IPS DF 4.7 (cell line): Measurements from ENCODE around the gene BCL2L11.

Experiments
- DNase-seq: peaks from one replicate; pipeline ENCODE4 v3.0.0-alpha.2; 2013; ENCODE audit warnings: low spot score; ENCODE audit errors: extremely low read depth

The BCL2L11 gene

GRCh38 chr2:111190816-111191540 lies 70.3 kb downstream of the BCL2L11 start:
- no peak for DNase-seq

DNA sequence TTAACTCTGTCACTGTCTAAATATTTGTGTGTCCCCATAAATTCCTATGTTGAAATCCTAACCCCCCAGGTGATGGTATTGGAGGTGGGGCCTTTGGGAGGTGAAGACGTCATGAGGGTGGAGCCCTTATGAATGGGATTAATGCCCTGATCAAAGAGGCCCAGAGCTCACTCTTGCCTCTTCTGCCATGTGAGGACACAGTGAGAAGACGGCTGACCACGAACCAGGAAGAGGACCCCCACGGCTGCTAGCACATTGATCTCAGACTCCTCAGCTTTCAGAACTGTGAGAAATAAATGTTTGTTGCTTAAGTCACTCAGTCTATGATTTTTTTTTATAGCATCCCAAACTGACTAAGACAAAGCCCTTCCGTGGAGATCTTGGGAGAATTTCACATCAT lies 71.2 kb downstream of the BCL2L11 start:
- DNase-seq: no peak

- no peak for DNase-seq
Observed at GRCh38 chr2:111192776-111193368, 72.2 kb downstream of the BCL2L11 start.

GRCh38 chr2:111194835-111195621 lies 74.3 kb downstream of the BCL2L11 start:
- DNase-seq: no peak

DNA sequence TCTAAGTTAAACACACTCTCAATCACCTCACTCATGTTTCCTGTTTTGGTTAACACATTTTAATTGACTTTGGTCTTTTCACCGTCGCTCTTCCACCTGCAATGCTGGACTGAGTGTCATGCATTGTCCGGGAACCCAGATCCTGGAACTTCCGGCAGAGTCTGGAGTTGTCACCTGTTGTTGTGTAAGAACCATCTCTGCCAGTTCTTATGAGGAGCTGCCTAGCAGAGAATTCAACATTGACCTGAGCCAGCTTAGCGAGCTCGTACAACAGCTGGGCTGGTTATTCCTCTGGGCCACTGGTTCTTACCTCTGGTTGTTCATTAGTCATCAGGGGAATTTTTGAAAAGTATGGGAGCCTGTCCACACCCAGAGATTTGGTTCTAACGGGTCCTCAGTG lies 75.7 kb downstream of the BCL2L11 start:
- no peak for DNase-seq

GRCh38 chr2:111198701-111199100 lies 78.0 kb downstream of the BCL2L11 start:
- DNase-seq: no peak

DNA sequence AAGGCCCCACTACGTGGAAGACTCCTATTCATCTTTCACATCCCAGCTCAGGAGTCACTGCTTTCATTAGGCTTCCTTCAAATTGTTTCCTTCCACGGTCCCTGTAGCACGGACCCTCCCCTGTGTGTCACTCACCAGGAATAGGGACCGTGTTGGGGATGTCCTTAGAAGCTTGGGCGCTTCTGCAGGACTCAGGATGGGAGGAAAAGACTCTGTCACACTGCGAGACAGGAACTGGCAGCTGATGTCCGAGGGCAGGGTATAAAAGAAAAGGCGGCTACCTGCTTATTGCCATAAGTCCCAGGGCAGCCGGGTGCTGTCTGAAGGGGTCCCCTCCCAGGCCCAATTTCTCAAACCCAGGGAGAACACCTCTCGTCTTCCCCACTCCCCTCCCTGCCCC lies 79.1 kb downstream of the BCL2L11 start:
- no peak for DNase-seq

DNA sequence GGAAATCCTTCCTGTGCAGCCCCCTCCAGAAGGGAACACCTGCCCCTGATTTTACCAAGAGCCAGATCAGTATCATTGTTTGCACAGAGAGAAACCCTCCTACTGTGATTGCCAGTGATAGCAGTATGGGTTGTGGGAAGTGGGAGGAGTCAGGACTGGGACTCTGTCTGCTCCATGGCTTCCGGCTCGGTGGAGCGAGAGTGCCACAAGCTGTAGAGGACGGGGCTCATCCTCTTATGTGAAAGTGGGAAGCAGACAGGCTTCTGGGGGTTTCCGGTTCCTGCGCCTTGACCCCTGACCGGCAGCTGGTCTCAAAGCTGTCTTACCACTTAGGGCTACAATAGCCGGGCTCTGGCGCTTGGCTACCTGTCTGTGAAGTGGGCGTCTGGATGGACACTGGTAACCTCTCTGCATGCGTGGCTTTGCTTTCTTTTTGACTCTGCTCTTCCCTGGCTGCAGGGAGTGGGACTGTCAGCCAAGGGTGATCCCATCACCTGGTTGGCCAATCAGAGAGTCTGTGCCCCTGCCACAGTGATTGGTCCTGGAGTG lies 79.7 kb downstream of the BCL2L11 start:
- DNase-seq: no peak

- DNase-seq: no peak
Observed at GRCh38 chr2:111201214-111201613, 80.5 kb downstream of the BCL2L11 start.

DNA sequence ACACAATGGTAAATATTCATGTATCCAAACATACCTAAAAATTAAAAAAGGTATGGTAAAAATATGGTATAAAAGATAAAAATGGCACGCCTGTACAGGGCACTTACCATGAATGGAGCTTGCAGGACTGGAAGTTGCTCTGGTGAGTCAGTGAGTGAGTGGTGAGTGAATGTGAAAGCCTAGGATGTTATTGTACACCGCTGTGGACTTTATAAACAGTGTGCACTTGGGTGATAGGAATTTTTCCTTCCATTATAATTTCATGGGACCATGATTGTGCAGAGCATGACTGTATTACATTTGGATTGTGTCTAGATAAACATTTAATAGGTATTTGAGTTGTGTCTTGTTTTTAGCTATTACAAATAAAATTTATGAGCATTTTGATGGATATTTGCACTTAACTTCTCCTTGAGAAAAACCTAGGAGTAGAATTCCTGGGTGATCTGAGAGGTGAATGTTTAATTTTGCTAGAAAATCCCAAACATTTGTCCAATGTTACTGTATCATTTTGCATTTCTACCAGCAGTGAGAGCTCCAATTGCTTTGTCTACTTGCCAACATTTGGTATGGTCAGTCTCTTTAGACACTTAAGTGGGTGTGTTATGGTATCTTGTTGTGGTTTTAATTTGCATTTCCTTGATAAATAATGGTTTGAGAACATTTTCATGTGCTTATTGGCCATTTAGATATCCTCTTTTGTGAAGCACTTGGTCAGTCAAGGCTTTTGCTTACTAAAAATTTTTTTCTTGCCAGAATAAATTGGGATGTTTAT lies 81.7 kb downstream of the BCL2L11 start:
- no peak for DNase-seq

DNA sequence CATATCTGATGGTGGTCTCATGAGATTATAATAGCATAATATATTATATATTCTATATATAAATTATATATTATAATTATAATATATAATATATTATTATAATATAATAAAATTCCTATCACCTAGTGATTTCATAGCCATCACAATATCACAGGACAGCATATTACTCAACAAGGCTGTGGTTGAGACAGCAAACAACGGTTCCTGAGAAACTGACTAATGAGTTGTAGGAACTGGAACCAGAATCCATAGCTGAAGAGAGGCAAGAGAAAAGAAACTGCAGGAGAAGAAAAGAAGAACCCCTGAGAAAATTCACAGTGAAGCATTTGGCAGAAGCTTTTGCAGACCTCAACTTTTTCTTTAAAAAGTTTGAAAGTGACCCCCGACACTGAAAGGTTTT lies 84.0 kb downstream of the BCL2L11 start:
- no peak for DNase-seq

DNA sequence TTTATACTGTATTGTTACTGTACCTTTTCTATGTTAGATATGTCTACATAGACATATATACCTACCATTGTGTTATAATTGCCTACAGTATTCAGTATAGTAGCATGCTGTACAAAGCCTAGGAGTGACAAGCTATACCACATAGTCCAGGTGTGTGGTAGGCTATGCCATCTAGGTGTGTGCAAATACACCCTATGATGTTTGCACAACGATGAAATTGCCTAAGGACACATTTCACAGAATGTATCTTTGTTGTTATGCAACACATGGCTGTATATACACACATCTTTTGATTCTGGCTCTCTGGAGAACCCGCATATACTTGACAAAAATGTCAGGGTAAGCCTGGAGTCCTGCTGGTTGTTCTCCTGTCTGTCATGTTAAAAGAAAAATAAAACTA lies 85.1 kb downstream of the BCL2L11 start:
- DNase-seq: no peak

DNA sequence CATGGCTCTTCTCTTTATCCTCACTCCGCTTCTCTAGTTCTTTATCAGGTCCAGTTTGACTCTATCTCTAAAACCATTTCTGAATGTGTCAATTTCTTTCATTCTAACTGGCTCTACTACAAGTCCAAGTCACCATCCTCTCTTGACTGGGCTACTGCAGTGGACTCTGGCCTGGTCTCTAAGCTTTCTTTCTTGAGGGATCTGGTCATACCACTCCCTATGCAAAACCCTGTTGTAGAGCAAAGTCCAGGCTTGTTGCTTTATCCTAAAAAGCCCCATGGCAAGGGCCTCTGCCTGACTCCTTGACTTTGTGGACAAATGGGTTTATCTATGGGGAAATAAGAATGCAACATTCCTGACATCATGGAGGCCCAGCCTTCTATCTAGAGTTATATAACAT lies 87.1 kb downstream of the BCL2L11 start:
- no peak for DNase-seq

DNA sequence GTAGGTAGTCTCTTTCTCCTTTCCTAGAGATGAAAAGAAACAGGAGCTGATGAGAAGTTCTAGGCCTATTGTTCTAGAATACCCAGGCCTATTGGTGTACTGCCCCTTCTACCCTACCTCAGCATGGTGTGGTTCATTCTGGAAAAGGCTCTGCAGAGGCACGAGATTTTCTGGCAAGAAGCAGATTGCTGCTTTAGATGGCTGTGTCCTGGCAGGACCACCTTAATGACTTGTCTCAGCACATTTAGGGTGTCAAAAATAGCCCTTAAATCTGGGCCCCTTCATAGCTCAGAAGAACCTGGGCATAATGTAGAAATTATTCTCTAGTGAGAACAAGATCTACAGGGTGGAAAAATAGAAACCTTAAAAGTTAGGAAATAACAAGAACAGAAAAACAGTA lies 87.9 kb downstream of the BCL2L11 start:
- DNase-seq: no peak

DNA sequence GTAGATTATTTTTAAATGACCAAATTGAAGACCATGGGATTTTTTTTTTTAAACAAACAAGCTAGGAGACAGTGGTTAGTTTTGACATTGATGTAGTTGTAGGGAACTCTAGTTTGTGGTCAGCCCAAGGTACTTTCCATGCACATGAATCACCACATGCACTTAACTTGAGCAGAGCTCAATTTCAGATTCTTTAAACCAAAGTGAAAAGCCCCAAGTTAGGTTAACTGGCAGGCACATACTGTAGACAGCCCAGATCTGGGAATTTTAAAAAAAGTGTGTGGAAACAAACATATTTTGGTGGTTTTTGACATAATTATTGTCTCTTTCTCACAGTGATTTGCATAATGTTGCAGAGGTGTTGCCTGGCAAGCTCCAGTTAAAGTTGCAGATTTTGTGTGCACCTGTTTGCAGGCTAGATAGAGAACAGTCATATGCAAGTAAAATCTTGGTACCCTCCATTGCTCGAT lies 88.4 kb downstream of the BCL2L11 start:
- DNase-seq: no peak

GRCh38 chr2:111210036-111210435 lies 89.3 kb downstream of the BCL2L11 start:
- no peak for DNase-seq

DNA sequence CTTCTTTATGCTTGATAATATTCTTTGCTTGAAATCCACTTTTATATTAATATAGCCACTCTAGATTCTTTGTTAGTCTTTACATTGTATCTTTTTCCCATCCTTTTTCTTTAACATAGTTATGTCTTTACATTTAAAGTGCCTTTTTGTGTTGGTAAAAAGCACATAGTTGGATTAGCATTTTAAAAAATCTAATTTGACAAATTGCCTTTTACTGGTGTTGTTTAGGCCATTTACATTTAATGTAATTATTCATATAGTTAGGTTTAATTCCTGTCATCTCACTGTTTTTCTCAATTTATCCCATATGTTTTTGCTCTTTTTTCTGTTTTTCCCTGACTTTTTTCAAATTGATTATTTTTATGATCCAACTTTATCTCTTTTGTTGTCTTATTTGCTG lies 93.2 kb downstream of the BCL2L11 start:
- DNase-seq: no peak

- DNase-seq: no peak
Observed at GRCh38 chr2:111216811-111217652, 96.3 kb downstream of the BCL2L11 start.
